Renal cortical epithelial cell (primary cell): ENCODE results near the gene CCS. TPM values are rescaled to one million over a fixed set of nuclear protein-coding genes. Genes with fewer than 3 reads are reported as not detected.
"Not testable (repeated sequence)": the region's sequence is repeated elsewhere in the genome, so short reads cannot be mapped to it uniquely, and the experiment has no call there.

Experiments
- DNase-seq: peaks from one replicate; pipeline ENCODE4 v3.0.0-alpha.2; 2011; ENCODE audit warnings: low read depth
- total RNA-seq: library from RNA; depleted of rRNA; stranded (reverse); fragments of >200 nt; gene quantifications from 2 replicates; pipeline ENCODE4 v1.2.3, GENCODE V29; 2014

The CCS gene
- total RNA-seq, 1 donor from 2014 or later: 23.8 TPM

DNA sequence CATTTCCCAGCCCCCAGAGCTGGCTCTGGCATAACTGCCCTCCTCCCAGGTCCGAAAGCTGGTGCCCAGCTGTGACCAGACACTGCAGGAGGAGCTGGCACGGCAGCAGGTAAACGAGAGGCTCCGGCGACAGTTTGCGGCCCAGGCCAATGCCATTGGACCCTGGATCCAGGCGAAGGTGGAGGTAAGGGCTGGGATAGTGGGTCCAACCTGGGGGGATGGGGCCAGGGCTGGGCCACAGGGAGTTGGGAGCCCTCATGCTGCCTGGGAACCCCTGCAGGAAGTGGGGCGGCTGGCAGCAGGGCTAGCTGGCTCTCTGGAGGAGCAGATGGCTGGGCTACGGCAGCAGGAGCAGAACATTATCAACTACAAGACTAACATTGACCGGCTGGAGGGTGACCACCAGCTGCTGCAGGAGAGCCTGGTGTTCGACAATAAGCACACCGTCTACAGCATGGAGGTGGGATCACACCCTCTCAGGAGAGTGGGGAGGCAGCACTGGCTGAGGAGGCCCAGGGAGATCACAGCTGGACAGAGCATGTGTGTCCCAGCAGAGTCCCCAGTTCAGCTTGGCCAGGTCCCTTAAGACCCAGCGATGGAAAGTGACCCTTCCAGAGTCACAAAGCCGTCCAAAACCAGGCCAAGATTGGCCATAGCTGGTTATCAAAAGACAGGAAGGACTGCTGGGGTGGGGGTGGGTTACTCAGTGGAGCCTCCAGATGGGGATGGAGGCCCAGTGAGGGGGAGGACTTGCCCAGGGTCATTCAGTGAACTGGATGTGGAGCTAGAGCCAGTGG lies 31.6 kb upstream of the CCS start:
- no peak for DNase-seq

DNA sequence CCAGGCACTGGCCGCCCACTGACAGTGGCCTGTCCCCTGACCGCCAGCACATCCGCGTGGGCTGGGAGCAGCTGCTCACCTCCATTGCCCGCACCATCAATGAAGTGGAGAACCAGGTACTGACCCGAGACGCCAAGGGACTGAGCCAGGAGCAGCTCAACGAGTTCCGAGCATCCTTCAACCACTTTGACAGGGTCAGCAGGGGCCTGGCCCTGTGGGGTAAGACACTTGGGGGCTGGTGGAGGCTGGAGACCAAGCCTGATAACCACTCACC lies 31.1 kb upstream of the CCS start:
- DNase-seq: no peak

DNA sequence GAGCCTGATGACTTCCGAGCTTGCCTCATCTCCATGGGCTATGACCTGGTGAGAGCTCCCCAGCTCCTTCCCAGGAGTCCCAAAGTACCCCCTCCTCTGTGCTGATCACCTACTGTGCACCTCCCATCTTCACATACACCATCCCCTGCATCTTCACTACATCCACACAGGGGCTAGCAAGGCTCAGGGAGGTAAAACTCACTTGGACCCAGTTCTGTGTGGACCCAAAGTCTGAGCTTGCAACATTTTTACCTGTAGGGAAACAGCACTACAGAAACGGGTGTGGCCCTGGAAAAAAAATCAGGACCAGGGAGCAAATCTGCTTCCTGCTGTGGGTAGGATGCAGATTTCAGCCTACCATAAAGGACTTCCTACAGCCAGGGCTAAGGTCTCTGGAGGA lies 30.7 kb upstream of the CCS start:
- no peak for DNase-seq

DNA sequence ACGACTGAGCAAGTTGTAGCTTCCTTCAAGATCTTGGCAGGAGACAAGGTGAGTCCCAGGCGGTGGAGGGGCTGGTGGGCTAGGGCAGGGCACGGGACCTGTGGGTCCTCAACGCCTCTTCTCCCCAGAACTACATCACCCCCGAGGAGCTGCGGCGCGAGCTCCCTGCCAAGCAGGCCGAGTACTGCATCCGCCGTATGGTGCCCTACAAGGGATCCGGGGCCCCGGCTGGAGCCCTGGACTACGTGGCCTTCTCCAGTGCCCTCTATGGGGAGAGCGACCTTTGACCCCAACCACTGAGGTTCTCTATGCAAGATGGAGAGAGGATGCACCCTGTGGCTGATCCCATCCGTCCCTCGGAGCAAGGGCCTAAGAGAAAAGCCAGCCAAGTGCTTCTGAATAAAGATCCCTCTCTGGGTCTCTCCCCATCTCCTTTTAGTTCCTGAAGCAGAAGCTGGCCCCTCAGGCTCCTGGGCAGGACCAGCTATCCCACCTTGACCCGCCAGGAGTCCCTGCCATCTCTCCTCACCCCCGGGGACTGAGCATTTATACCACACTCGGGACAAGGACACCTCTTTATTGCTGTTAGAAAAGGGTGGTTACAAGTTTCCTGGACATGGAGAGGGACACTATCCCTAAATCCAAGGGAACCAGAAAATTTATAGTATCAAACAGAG lies 29.9 kb upstream of the CCS start:
- DNase-seq: no peak

DNA sequence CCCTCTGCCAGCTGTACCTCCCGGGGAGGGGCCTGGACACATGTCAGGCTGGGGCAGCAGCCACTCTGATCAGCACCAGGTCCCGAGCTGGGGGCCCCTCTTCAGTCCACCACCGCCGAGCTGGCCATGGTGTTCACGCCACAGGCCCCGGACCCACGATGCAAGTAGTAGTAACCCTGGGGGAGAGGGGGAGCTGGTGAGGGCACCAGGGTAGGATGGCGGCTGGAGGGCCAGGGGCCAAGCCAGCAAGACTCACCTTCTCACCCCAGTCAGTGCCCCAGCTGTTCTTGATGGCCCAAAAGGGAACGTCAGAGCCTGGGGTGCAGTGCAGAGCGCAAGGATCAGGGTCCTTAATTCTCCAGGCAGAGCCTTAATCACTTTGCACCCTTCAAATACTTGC lies 29.2 kb upstream of the CCS start:
- DNase-seq: no peak

DNA sequence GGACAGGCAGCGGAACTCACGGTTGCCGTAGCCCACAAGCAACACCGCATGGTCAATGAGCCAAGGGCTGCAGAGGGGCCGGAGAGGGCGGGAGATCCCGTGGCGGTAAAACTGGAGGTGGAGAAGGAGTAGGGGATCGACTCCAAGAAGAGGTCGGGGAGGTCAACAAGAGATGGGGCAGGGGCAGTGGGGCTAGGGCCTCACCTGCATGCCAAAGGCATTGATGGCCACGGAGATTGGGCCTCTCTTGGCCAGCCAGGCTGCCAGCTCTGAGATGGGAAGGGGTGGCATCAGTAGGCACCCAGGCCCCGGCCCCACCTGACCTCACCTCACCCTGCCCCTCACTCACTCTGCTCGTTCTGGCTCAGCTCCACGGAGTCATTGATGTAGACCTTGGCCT lies 28.4 kb upstream of the CCS start:
- no peak for DNase-seq

DNA sequence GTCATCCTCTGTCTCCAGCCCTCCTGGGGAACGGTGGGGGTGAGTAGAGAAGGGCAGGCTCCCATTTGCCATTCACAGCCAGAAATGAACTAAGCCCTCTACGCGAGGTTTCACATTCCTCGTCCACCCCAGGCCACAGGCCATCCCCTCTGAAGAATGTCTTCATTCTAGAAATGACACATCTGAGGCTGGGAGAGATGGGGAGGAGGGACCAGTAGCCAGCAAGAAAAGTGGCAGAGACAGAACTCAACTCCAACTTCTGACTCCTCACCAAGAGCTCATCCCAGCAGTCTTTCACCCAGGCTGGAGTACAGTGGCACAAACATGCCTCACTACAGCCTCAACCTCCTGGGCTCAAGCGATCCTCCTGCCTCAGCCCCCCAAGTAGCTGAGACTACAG lies 28.0 kb upstream of the CCS start:
- DNase-seq: no peak

DNA sequence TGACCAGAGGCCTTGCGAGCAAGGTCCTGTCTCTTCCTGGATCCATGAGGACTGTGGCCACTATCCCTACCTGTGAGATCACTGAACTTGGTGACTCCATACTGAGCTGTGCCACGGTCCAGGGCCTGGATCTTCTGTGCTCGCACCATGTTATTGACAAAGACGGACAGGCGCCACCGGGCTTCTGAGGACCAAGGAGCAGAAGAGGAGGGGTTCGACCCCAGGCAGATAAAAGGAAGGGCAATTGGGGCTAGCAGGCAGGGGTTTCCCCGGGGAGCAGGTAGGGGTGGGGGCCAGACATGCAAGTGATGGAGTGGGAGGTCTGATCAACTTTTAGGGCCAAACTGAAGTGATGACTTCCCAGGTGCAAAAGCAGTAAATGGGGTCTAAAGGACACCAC lies 26.8 kb upstream of the CCS start:
- DNase-seq: no peak

DNA sequence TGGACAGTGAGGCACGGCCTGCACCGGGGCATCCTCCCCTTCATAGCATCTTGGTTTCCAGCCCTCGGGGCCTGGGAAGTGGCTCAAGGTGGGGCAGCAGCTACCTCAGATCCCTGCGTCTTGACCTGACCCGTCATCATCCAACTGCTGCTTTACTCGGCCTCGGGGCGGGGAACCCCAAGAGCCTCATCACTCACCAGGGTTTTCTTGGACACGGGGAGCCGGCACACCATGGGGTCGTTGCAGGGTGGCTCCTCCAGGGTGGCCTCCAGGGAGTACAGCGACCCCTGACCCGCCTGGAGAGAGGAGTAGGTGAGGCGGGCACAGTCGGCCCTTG lies 25.2 kb upstream of the CCS start:
- DNase-seq: no peak

DNA sequence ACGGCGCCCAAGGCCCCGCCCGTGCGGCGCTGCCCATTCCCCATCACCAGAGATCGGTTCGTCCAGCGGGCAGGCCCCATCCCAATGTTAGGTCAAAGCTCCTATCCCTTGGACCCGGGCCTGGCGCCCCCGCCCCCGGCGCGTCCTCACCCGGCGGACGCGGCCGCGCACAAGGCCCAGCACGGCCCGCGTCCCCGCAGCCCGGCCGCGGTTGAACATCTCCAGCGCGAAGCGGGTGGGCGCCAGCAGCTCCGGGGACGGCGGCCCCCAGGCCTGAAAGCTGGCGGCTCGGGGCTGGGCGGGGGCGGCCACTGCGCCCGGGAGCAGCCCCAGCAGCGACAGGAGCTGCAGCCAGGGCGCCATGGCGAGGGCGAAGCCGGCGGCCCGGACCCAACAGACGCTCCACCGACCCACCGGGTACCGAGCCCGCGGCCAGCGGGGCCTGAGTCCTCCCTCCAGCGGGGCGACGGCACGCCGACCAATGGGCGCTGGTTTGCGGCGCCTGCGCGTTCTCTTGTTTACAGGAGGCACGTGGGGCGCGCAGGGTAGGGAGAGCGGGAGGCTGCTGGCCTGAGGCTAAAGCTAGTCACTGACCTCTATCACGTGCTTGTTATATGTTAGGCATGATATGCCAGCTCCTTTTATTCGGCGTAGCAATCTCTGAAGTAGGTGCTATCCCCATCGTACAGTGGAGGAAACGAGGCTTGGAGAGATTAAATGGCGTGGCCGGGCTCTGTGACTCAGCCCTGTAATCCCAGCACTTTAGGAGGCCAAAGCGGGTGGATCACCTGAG lies 24.7 kb upstream of the CCS start, which contains the start of gene CTSF:
CTSF (minus strand) TSS at position 483 of the 793 bp plus-strand sequence; CDS start at position 363, 120 bp downstream.
- peak; percentile 59 for DNase-seq

DNA sequence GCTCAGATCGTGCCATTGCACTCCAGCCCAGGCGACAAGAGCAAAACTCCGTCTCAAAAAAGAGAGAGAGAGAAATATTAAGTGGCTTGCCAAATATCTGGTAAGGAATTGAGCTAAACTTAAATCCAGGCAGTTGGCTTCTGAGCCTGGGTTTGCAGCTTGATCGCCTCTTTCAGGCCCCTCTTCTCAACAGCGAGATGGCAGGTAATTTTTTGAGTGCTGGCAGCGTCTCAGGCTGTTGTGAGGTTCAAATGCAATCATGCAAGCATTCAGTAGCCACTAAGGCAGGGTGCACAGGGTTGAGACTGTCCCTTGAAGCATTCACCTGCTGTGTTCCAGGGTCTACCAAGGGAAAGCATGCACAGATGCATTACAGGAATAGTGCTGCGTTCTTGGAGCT lies 23.9 kb upstream of the CCS start:
- DNase-seq: no peak

DNA sequence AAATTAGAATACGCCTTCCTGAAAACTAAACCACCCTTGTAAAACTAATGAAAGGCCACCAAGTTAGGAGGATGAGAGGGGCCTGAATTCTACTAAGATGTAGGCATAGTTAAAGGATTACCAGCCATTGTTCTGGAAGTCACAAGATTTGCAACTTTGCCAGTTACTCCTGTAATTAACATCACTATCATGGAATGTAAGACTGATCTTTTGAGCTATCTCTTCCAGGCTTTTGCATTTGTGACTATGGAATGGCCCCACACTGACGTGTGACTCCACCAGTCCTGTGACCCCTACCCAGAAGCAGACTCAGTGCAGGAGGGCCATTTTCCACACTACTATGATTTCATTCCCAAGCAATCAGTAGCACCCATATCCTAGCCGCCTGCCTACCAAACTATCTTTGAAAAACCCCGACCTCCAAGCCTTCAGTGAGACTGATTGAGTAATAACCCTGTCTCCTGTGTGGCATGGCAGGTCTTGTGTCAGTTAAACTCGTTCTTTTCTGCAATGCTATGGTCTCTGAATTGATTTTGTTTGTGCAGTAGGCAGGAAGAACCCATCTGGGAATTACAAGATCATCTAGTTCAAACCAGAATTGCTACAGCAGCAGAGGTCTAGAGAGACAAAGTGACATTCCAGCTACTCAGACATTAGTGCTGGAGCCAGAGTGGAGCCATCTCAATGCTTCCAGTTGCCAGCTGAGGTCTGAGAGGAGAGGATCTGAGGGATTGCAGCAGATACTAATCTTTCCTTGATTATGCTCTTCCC lies 22.7 kb upstream of the CCS start:
- DNase-seq: peak; percentile 49

DNA sequence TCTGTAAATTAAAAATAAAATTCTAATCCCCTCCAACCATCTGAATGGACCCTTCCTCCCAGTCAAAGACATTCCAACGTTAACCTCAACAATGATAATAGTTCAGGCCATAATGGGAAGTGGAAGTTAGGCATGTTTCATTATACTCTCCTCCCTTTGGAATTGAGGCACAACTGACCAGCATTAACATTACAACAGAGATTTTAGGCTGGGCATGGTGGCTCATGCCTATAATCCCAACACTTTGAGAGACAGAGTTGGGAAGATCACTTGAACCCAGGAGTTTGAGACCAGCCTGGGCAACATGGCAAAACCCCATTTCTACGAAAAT lies 22.2 kb upstream of the CCS start:
- no peak for DNase-seq

DNA sequence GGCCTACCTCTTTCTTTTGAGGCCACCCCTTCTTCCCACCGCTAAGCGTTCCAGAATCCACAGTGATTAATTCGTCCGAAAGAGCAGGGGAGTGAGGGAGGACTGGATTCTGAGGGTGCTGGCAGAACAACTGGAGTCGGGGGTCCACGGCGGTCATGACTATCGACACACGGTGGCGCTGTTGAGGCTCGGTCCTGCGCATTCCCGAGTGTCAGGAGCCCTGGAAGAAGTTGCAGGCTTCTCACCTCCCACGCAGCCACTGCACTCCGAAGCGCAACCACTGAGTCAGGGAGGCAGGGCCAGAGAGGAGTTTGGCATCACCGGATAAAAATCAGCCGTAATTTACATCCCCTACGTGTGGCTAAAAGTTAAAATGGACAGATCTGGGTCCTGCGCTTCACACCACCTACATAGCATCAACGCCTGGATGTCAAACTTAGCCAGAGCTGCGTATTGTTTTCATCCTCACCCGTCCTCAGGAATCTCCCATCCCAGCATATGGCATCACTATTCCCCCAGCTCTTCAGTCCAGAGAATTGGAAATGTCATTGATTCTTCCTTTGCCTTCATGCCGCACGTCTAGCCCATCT lies 13.9 kb upstream of the CCS start:
- peak; percentile 46 for DNase-seq

DNA sequence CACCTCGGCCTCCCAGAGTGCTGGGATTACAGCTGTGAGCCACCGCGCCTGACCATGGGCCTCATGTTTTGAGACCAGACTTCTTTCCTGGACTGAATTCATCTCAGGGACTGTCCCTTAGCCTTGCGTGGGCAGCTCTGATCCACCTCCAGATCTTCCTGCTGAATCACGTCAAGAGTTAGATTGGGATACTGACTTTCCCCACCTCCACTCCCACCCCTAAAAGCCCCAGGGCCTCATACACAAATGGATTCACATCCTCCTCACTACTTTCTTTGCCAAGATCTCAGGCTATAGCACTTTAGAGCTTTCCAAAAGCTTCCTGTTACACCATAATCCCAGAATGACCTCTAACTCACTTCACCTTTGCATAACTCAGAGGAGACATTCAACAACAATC lies 12.2 kb upstream of the CCS start:
- no peak for DNase-seq

DNA sequence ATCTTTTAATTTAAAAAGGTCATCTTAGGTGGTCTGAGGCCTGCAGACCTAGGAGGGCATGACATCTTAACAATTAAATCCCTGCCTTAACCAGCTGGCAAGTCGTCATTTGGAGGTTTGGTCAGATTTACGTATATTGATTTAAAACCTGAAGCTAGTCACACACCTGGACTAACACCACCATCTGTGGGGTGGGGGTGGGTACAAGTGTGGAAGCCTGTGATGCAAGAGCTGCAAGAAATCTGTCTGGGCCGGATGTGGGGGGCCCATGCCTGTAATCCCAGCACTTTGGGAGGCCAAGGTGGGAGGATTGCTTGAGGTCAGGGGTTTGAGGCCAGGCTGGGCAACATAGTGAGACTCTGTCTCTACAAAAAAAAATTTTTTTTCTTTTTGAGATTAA lies 11.7 kb upstream of the CCS start:
- no peak for DNase-seq

DNA sequence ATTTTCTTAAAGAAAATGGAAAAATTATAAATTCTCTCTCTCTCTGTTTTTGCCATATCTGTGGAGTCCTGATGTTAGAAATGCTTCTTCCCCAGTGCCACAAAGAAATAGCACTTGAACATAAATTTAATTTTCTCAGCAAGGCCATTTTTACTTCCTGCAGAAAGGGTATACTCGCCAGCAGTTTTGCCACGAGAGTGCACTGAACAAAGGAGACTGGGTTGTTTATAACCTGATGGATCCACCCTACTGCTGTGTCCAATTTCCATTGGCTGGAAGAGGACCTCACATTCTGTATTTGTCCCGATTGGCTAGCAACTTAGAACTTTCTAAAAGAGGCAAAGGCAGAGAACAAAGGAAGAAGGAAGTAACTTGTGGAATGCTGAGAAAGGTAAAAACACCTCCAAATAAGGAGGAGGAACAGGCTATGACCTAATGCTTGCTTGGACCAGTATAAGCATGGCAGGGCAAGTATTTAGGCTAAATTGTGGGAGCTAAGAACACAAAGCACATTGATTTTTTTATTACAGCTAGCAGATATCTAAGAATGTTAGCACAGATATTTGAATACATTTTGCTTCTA lies 10.3 kb upstream of the CCS start:
- DNase-seq: not testable (repeated sequence)

DNA sequence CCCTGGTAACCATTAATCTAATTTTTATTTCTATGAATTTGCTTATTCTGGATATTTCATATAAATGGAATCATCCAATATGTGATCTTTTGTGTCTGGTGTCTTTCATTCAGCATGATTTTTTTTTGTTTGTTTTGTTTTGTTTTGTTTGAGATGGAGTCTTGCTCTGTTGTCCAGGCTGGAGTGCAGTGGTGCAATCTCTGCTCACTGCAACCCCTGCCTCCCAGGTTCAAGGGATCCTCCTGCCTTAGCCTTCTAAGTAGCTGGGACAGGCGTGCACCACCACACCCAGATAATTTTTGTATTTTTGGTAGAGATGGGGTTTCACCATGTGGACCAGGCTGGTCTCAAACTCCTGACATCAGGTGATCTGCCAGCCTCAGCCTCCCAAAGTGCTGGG lies 7.5 kb upstream of the CCS start:
- DNase-seq: not testable (repeated sequence)

DNA sequence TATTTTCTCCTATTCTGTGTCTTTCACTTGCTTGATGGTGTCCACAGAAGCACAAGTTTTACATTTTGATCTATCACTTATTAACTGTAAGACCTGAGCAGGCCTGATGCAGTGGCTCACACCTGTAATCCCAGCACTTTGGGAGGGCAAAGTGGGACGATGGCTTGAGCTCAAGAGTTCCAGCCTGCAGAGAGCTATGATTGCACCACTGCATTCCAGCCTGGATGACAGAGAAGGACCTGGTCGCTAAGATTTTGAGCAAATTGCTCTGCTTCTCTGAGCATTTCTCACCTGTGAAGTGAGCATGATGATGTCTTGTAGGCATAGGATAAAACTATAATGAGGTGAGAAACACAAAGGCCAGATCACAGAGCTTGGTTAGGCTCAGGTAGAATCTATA lies 6.8 kb upstream of the CCS start:
- DNase-seq: no peak

DNA sequence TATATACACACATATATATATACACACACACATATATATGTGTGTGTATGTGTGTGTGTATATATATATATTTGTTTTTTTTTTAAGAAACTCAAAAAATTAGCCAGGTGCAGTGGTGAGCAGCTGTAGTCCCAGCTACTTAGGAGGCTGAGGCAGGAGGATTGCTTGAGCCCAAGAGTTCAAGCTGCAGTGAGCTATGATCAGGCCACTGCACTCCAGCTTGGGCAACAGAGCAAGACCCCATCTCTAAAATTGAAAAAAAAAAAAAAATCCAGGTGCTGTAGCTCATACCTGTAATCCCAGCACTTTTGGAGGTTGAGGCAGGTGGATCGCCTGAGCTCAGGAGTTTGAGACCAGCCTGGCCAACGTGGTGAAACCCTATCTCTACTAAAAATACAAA lies 3.7 kb upstream of the CCS start:
- DNase-seq: not testable (repeated sequence)

DNA sequence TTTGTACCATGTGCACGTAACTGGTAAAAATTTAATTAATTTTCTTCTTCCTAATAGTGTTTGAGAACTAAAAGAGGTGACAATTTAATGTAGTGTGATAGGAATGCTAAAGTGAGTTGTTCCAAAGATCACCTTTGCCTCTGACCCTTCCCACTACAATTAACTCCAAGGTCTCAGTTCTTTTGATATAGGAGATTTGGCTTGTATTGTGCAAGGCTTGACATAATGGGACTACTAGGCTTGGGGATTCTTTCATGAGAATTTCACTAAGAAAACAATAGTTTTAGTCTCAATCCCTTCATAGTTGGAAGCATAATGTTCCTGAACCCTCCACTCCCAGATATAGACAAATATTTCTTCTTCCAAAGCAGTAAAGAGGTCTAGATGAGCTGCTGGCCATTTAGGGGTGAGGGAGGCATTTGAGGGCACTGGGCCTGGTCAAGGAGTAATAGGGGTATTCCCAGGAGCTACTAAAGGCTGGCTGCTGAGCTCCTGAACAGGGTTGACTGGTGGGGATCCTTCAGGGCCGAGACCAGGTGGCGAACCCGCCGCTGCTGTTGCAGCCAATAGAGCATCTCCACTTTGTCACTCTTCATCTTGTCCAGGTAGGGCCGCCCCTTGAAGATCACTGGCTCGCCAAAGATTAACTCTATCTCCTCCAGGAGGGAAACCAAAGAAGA lies 2.8 kb upstream of the CCS start:
- no peak for DNase-seq
